Lower leg skin (tissue), 4 donors: ENCODE data around the gene NSMF. TPM values are rescaled to one million over a fixed set of nuclear protein-coding genes. Genes with fewer than 3 reads are reported as not detected.
A peak's percentile ranks its signal among the peaks of the same experiment; 100 is the strongest.

Experiments
- DNase-seq, 2 donors: peaks; one replicate each; pipeline ENCODE4 v3.0.0-alpha.2; 2019; ENCODE audit warnings: low spot score in 2 of 2
- H3K4me3 ChIP-seq: fragments of 200-600 bp; sonication (generic); 2 replicates; pipeline ENCODE4 v1.5.1; 2017; ENCODE audit warnings: mild to moderate bottlenecking, low read depth; ENCODE audit not compliant: poor library complexity, severe bottlenecking
- CTCF ChIP-seq, 3 donors: fragments of 450-650 bp; IDR thresholded peaks; one replicate each; pipeline ENCODE4 v1.5.1; 2016; ENCODE audit warnings: antibody characterized with exemption in 3 of 3, mild to moderate bottlenecking in 3 of 3, moderate library complexity in 2 of 3
- POLR2A ChIP-seq, 2 donors: fragments of 450-650 bp; IDR thresholded peaks; one replicate each; pipeline ENCODE4 v1.6.1; 2016 to 2017; ENCODE audit warnings: antibody characterized with exemption in 2 of 2, mild to moderate bottlenecking in 1 of 2, moderate library complexity in 1 of 2
- WGBS, 2 donors: methylation state at CpG; one replicate each; pipeline ENCODE4 v1.1.5; 2018; 5-methylcytosine and 5-hydroxymethylcytosine counted together
- intact Hi-C: fragments of 100-400 bp; cut with DNase I; formaldehyde crosslinking; loops from one replicate; pipeline ENCODE4 v1.15.0; 2023; ENCODE audit warnings: low total_unique reads
- total RNA-seq, 4 donors: library from RNA; depleted of rRNA; stranded (reverse); fragments of >200 nt; gene quantifications; one replicate each; pipeline ENCODE4 v1.1.0, GENCODE V29; 2016

Gene NSMF
- total RNA-seq, 4 donors from 2014 or later: 18.6 to 41.8 (median 24.3) TPM

- WGBS, 2 donors: 94% methylated on average over 23 to 24 of the region's 24 CpGs
- intact Hi-C loops: loop anchor here (5.0 kb wide), 1 partner anchor 112 kb away; no protein-coding TSS in a partner anchor
- H3K4me3 ChIP-seq: no peak overlapping the region
- no peak for TF ChIP-seq POLR2A (IDR thresholded peaks at IDR 0.05)
- no peak for TF ChIP-seq CTCF (IDR thresholded peaks at IDR 0.05)
- no peak for DNase-seq
Observed at GRCh38 chr9:137408651-137409405, 50.3 kb downstream of the NSMF start.

- no peak overlapping the region for H3K4me3 ChIP-seq
- intact Hi-C loops: loop anchor here (5.0 kb wide), 1 partner anchor 110 kb away; no protein-coding TSS in a partner anchor
- WGBS, 2 donors: 59 to 61% methylated on average over 28 of the region's 31 CpGs
- TF ChIP-seq CTCF (IDR thresholded peaks at IDR 0.05) (no peak), POLR2A (IDR thresholded peaks at IDR 0.05) (no peak)
- no peak for DNase-seq
Observed at GRCh38 chr9:137407590-137408300, 51.4 kb downstream of the NSMF start.

- no peak for TF ChIP-seq CTCF (IDR thresholded peaks at IDR 0.05)
- TF ChIP-seq POLR2A (IDR thresholded peaks at IDR 0.05): no peak
- intact Hi-C loops: loop anchor here (5.0 kb wide), 1 partner anchor 110 kb away; no protein-coding TSS in a partner anchor
- 5 to 9% methylated on average over 23 to 33 of the region's 63 CpGs for WGBS, 2 donors
- DNase-seq: peak in 1 of 2 donors; percentile 91
- H3K4me3 ChIP-seq: no peak overlapping the region
Observed at GRCh38 chr9:137406876-137407589, 52.1 kb downstream of the NSMF start.

- DNase-seq: no peak
Observed at GRCh38 chr9:137406085-137406760, 52.9 kb downstream of the NSMF start.

More at GRCh38 chr9:137406085-137406760, 52.9 kb downstream of the NSMF start:
- intact Hi-C loops: loop anchor here (5.0 kb wide), 1 partner anchor 109 kb away; no protein-coding TSS in a partner anchor
- 39 to 51% methylated on average over 20 of the region's 20 CpGs for WGBS, 2 donors
- TF ChIP-seq CTCF (IDR thresholded peaks at IDR 0.05) (no peak), POLR2A (IDR thresholded peaks at IDR 0.05) (no peak)
- H3K4me3 ChIP-seq: no peak overlapping the region
